HEK293T (cell line): ENCODE results near the gene SIM1.

ENCODE experiments used
- ARNT ChIP-seq: fragments of 450-650 bp; IDR thresholded peaks from 2 replicates; pipeline ENCODE4 v1.6.1; 2017; ENCODE audit warnings: mild to moderate bottlenecking
- BHLHE40 ChIP-seq: fragments of 450-650 bp; IDR thresholded peaks from 2 replicates; pipeline ENCODE4 v1.6.1; 2016; ENCODE audit warnings: mild to moderate bottlenecking, moderate library complexity, borderline replicate concordance
- ELF4 ChIP-seq: fragments of 450-650 bp; IDR thresholded peaks from 2 replicates; pipeline ENCODE4 v1.6.1; 2017; ENCODE audit warnings: antibody characterized with exemption
- FOXK2 ChIP-seq: fragments of 450-650 bp; IDR thresholded peaks from 2 replicates; pipeline ENCODE4 v1.6.1; 2016; ENCODE audit warnings: mild to moderate bottlenecking
- FOXM1 ChIP-seq: fragments of 450-650 bp; IDR thresholded peaks from 2 replicates; pipeline ENCODE4 v1.6.1; 2017; ENCODE audit warnings: mild to moderate bottlenecking, borderline replicate concordance
- HDGF ChIP-seq: fragments of 450-650 bp; IDR thresholded peaks from 2 replicates; pipeline ENCODE4 v1.6.1; 2017; ENCODE audit warnings: antibody characterized with exemption, borderline replicate concordance
- NFRKB ChIP-seq: fragments of 450-650 bp; IDR thresholded peaks from 2 replicates; pipeline ENCODE4 v1.6.1; 2016; ENCODE audit warnings: mild to moderate bottlenecking, moderate library complexity
- SP1 ChIP-seq: fragments of 450-650 bp; IDR thresholded peaks from 2 replicates; pipeline ENCODE4 v1.6.1; 2017
- SUZ12 ChIP-seq: fragments of 450-650 bp; IDR thresholded peaks from 2 replicates; pipeline ENCODE4 v1.6.1; 2016; ENCODE audit warnings: mild to moderate bottlenecking
- TARDBP ChIP-seq: fragments of 450-650 bp; IDR thresholded peaks from 2 replicates; pipeline ENCODE4 v1.6.1; 2016

DNA sequence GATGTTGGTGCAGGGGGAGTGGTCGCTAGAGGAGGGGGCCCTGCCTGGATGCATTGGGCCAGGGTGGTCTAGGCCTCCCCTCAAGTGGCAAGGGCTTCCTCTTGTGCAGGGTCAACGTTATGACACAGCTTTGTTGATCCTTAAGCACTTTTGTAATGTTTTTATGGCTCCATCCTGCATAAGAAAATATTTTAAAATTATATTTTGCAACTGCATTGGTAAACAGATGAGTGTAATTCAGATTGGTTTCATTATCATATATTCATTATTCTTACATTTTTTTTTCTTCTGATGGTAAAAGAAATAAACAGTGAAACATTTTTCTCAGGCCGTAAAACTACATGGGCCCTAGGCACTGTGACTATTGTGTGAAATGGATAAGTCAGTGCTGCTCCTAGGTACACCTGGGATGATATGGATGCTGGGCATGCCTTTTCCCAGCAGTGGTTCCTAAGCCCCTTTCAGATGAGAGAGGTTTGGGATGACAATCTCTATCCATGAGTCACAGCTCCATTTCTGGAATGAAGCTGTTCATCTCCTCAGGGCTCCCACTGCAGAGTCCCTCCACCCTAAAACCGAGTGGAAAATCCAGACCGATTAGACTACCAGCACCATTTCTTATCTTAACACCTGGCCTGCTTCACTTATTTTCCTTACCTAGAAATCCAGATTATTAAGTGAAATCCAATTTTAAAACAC, 5.8 kb upstream of the SIM1 start:
- no peak for TF ChIP-seq FOXK2
- no peak for TF ChIP-seq ELF4
- TF ChIP-seq TARDBP: no peak
- no peak for TF ChIP-seq SP1
- no peak for TF ChIP-seq HDGF
- no peak for TF ChIP-seq SUZ12
- TF ChIP-seq FOXM1: no peak
- no peak for TF ChIP-seq ARNT
- TF ChIP-seq NFRKB: no peak
- TF ChIP-seq BHLHE40: no peak
